ENCODE results near the gene SMC1A. TPM values are rescaled to one million over a fixed set of nuclear protein-coding genes. Genes with fewer than 3 reads are reported as not detected.

SMC1A gene
- total RNA-seq, 4 donors from 2014 or later = 22.4 to 64.3 (median 27.4) TPM

- no peaks in the 10 kb centered on the region for H3K27me3 ChIP-seq
- no peak for DNase-seq (ENCODE audit: low spot score in 2 of 2)
- TF ChIP-seq EP300 (IDR thresholded peaks at IDR 0.05) (no peak), CTCF (IDR thresholded peaks at IDR 0.05) (no peak), POLR2A (IDR thresholded peaks at IDR 0.05) (no peak)
- no peak overlapping the region for H3K4me3 ChIP-seq
- WGBS, 2 donors = 95 to 96% methylated on average over 10 of the region's 10 CpGs
- no peaks in the 10 kb centered on the region for H3K9me3 ChIP-seq
- H3K4me1 ChIP-seq = no peaks in the 10 kb centered on the region
- peaks cover 2 to 86% (median 8%) of the 10 kb centered on the region in 3 donors for H3K36me3 ChIP-seq
- no peak overlapping the region for H3K27ac ChIP-seq
Measured at GRCh38 chrX:53403535-53403934, 18.9 kb downstream of the SMC1A start.

GRCh38 chrX:53398216-53398615 is 24.2 kb downstream of the SMC1A start:
- Histone ChIP-seq H3K4me1 (no peaks in the 10 kb centered on the region), H3K9me3 (no peaks in the 10 kb centered on the region), H3K4me3 (no peak overlapping the region), H3K27me3 (no peaks in the 10 kb centered on the region), H3K27ac (no peak overlapping the region), H3K36me3 (peaks cover 0 to 67% (median 0%) of the 10 kb centered on the region in 3 donors)
- TF ChIP-seq CTCF (IDR thresholded peaks at IDR 0.05) = no peak
- no peak for TF ChIP-seq POLR2A (IDR thresholded peaks at IDR 0.05)
- no peak for TF ChIP-seq EP300 (IDR thresholded peaks at IDR 0.05)
- DNase-seq (ENCODE audit: low spot score in 2 of 2) = no peak
- 35 to 80% methylated on average over 1 of the region's 1 CpG for WGBS, 2 donors

- Histone ChIP-seq H3K4me1 (no peaks in the 10 kb centered on the region), H3K27me3 (no peaks in the 10 kb centered on the region), H3K36me3 (peaks cover 0 to 70% (median 0%) of the 10 kb centered on the region in 3 donors), H3K9me3 (no peaks in the 10 kb centered on the region), H3K27ac (no peak overlapping the region), H3K4me3 (no peak overlapping the region)
- DNase-seq (ENCODE audit: low spot score in 2 of 2) = no peak
- 95% methylated on average over 2 of the region's 2 CpGs for WGBS, 2 donors
- TF ChIP-seq POLR2A (IDR thresholded peaks at IDR 0.05) (no peak), CTCF (IDR thresholded peaks at IDR 0.05) (no peak), EP300 (IDR thresholded peaks at IDR 0.05) (no peak)
Measured at GRCh38 chrX:53395605-53396298, 26.7 kb downstream of the SMC1A start.

GRCh38 chrX:53383376-53384076 is 38.9 kb downstream of the SMC1A start:
- peaks cover 0 to 67% (median 0%) of the 10 kb centered on the region in 3 donors for H3K36me3 ChIP-seq
- no peak for TF ChIP-seq EP300 (IDR thresholded peaks at IDR 0.05)
- no peak for DNase-seq (ENCODE audit: low spot score in 2 of 2)
- no peak overlapping the region for H3K4me3 ChIP-seq
- WGBS, 2 donors = 50 to 73% methylated on average over 2 to 4 of the region's 4 CpGs
- H3K9me3 ChIP-seq = no peaks in the 10 kb centered on the region
- H3K4me1 ChIP-seq = no peaks in the 10 kb centered on the region
- no peaks in the 10 kb centered on the region for H3K27me3 ChIP-seq
- no peak overlapping the region for H3K27ac ChIP-seq

- peaks cover 0 to 64% (median 0%) of the 10 kb centered on the region in 3 donors for H3K36me3 ChIP-seq
- DNase-seq (ENCODE audit: low spot score in 2 of 2) = no peak
- no peaks in the 10 kb centered on the region for H3K27me3 ChIP-seq
Measured at GRCh38 chrX:53379747-53380146, 42.7 kb downstream of the SMC1A start.

More at GRCh38 chrX:53379747-53380146, 42.7 kb downstream of the SMC1A start:
- TF ChIP-seq EP300 (IDR thresholded peaks at IDR 0.05) (no peak), CTCF (IDR thresholded peaks at IDR 0.05) (no peak), POLR2A (IDR thresholded peaks at IDR 0.05) (no peak)
- H3K4me1 ChIP-seq = no peaks in the 10 kb centered on the region
- no peak overlapping the region for H3K4me3 ChIP-seq
- no peak overlapping the region for H3K27ac ChIP-seq
- WGBS, 2 donors = 79 to 86% methylated on average over 4 of the region's 4 CpGs
- H3K9me3 ChIP-seq = no peaks in the 10 kb centered on the region
